Endodermal cell (in vitro differentiated cells): ENCODE measurements around the gene EEFSEC. TPM values are rescaled to one million over a fixed set of nuclear protein-coding genes. Genes with fewer than 3 reads are reported as not detected.

Experiments
- DNase-seq: peaks from one replicate; pipeline ENCODE4 v3.0.0-alpha.2; 2017
- H3K27ac ChIP-seq: 2 replicates; pipeline ENCODE4 v1.5.1; 2013; ENCODE audit warnings: mild to moderate bottlenecking, low read depth, low read length, moderate library complexity
- H3K27me3 ChIP-seq: 2 replicates; pipeline ENCODE4 v1.6.1; 2013; ENCODE audit warnings: mild to moderate bottlenecking, low read length, moderate library complexity; ENCODE audit not compliant: insufficient read depth, control insufficient read depth, poor library complexity, severe bottlenecking
- H3K36me3 ChIP-seq: 2 replicates; pipeline ENCODE4 v1.7.0; 2013; ENCODE audit warnings: mild to moderate bottlenecking, low read length, moderate library complexity; ENCODE audit not compliant: control insufficient read depth, insufficient read depth
- H3K4me1 ChIP-seq: one replicate; pipeline ENCODE4 v1.7.0; 2013; ENCODE audit warnings: low read length; ENCODE audit not compliant: control insufficient read depth, insufficient read depth
- H3K4me3 ChIP-seq: 2 replicates; pipeline ENCODE4 v1.5.1; 2013; ENCODE audit warnings: mild to moderate bottlenecking, low read length, moderate library complexity
- H3K9ac ChIP-seq: 2 replicates; pipeline ENCODE4 v1.6.1; 2013; ENCODE audit warnings: mild to moderate bottlenecking, low read length, moderate library complexity; ENCODE audit not compliant: poor library complexity, severe bottlenecking; ENCODE audit errors: extremely low read depth
- H3K9me3 ChIP-seq: 2 replicates; pipeline ENCODE4 v1.6.1; 2013; ENCODE audit warnings: mild to moderate bottlenecking, low read length, moderate library complexity; ENCODE audit not compliant: control insufficient read depth
- H3K27ac Mint-ChIP-seq: 2 replicates; pipeline ENCODE4 v1.8.0; 2020; ENCODE audit warnings: mixed read lengths
- H3K27me3 Mint-ChIP-seq: 2 replicates; pipeline ENCODE4 v1.8.0; 2021; ENCODE audit warnings: mild to moderate bottlenecking, mixed read lengths; ENCODE audit not compliant: insufficient read depth
- H3K36me3 Mint-ChIP-seq: 2 replicates; pipeline ENCODE4 v1.8.0; 2020; ENCODE audit warnings: low read depth, mixed read lengths
- H3K4me1 Mint-ChIP-seq: 2 replicates; pipeline ENCODE4 v1.8.0; 2020; ENCODE audit warnings: mixed read lengths
- H3K4me3 Mint-ChIP-seq: 2 replicates; pipeline ENCODE4 v1.8.0; 2020; ENCODE audit warnings: mild to moderate bottlenecking, moderate library complexity, mixed read lengths
- H3K9me3 Mint-ChIP-seq: 2 replicates; pipeline ENCODE4 v1.8.0; 2020; ENCODE audit warnings: mild to moderate bottlenecking, mixed read lengths
- CTCF ChIP-seq: fragments of 200-600 bp; sonication (generic); conservative IDR thresholded peaks from 2 replicates; pipeline ENCODE4 v1.5.0; 2021; ENCODE audit warnings: antibody characterized with exemption, mild to moderate bottlenecking
- WGBS, 2 experiments: methylation state at CpG; one replicate each; pipeline versions ENCODE4 v1.1.5 to v1.1.7; 2013; ENCODE audit warnings: missing lambda C conversion rate in 2 of 2, mixed read lengths in 1 of 2; ENCODE audit not compliant: insufficient coverage in 1 of 2, insufficient read length in 1 of 2; 5-methylcytosine and 5-hydroxymethylcytosine counted together
- total RNA-seq, 2 donors: library from RNA; stranded (reverse); fragmentation: NEBNext Ultra II Directional in 1 of 2; extraction: Animal tissue kit (Norgen Biotek cat#: 25700) in 1 of 2; gene quantifications; 2 replicates in 1 of 2; 3 replicates in 1 of 2; pipeline ENCODE4 v1.2.1, GENCODE V29; 2021

Gene EEFSEC
- total RNA-seq, 2 donors from 2014 or later, result 11.9 to 15.8 TPM

- H3K4me1 ChIP-seq, result no peaks in the 10 kb centered on the region
- Mint-ChIP-seq H3K36me3 (no peaks in the 10 kb centered on the region), H3K27ac (no peak overlapping the region), H3K4me1 (peaks cover 4% of the 10 kb centered on the region), H3K9me3 (no peaks in the 10 kb centered on the region), H3K27me3 (no peaks in the 10 kb centered on the region), H3K4me3 (no peak overlapping the region)
- no peak overlapping the region for H3K4me3 ChIP-seq
- H3K27me3 ChIP-seq, result no peaks in the 10 kb centered on the region
- WGBS, 2 experiments, result 91 to 93% methylated on average over 7 of the region's 7 CpGs
- TF ChIP-seq CTCF, result no peak
- no peaks in the 10 kb centered on the region for H3K36me3 ChIP-seq
- H3K9me3 ChIP-seq, result no peaks in the 10 kb centered on the region
- no peak overlapping the region for H3K9ac ChIP-seq
- H3K27ac ChIP-seq, result no peak overlapping the region
- DNase-seq, result no peak
Observed at GRCh38 chr3:128392021-128392420, 238.7 kb downstream of the EEFSEC start.

- Mint-ChIP-seq H3K4me1 (peaks cover 4% of the 10 kb centered on the region), H3K27ac (no peak overlapping the region), H3K9me3 (no peaks in the 10 kb centered on the region), H3K4me3 (no peak overlapping the region), H3K27me3 (no peaks in the 10 kb centered on the region), H3K36me3 (no peaks in the 10 kb centered on the region)
- Histone ChIP-seq H3K27me3 (no peaks in the 10 kb centered on the region), H3K9ac (no peak overlapping the region), H3K9me3 (no peaks in the 10 kb centered on the region), H3K4me1 (no peaks in the 10 kb centered on the region), H3K27ac (no peak overlapping the region), H3K4me3 (no peak overlapping the region), H3K36me3 (no peaks in the 10 kb centered on the region)
- DNase-seq, result no peak
- TF ChIP-seq CTCF, result no peak
- 93 to 100% methylated on average over 4 to 7 of the region's 7 CpGs for WGBS, 2 experiments
Observed at GRCh38 chr3:128392818-128393544, 239.7 kb downstream of the EEFSEC start.

GRCh38 chr3:128394033-128394432 lies 240.8 kb downstream of the EEFSEC start:
- Mint-ChIP-seq H3K4me3 (no peak overlapping the region), H3K36me3 (no peaks in the 10 kb centered on the region), H3K27me3 (no peaks in the 10 kb centered on the region), H3K27ac (no peak overlapping the region), H3K4me1 (peaks cover 11% of the 10 kb centered on the region), H3K9me3 (no peaks in the 10 kb centered on the region)
- Histone ChIP-seq H3K27me3 (no peaks in the 10 kb centered on the region), H3K4me3 (no peak overlapping the region), H3K4me1 (peaks cover 4% of the 10 kb centered on the region), H3K9ac (no peak overlapping the region), H3K36me3 (no peaks in the 10 kb centered on the region), H3K9me3 (no peaks in the 10 kb centered on the region), H3K27ac (no peak overlapping the region)
- peak; percentile 33 for TF ChIP-seq CTCF
- DNase-seq, result no peak
- WGBS, 2 experiments, result 91 to 97% methylated on average over 5 to 9 of the region's 9 CpGs
